Measurements from ENCODE around the gene GNAO1.
A peak's percentile ranks its signal among the peaks of the same experiment; 100 is the strongest.

The GNAO1 gene

DNA sequence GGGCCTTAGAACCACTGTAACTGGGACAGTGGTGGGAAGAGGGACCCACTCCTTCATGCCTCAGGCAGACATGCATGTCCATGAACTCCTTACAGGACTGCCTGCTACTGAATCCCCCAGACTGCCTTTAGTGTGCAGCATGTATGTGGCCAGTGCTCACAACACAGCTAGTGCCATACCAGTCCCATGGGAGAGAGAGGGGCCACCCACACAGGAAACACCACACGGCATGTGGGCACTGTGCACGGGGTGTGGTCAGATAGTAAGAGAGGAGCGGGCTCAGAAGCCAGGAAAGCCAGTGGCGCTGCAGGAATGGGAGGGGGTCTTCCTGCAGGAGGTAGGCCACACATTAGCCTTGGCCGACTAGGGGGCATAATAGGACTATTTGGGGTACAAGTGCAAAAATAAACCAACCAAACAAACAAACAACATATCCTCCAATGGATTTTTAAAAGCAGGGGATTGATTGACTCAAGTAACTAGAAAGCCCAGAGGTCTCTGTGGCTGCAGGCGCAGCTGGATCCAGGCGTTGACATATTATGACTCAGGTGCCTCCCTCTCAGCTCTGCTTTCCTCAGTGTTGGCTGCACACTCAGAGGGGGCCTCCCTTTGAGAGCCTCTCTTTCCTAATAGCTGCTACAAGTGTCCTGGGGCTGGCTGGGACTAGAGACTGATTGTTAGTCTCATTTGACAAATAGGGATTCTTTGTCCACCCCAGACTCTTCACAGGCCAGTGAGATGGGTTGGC, 129.7 kb downstream of the GNAO1 start:
- peak; percentile 14 for DNase-seq (ENCODE audit: low read depth)
- H3K4me3 ChIP-seq (ENCODE audit: control insufficient read depth, low read depth, low read length), result no peak overlapping the region
- TF ChIP-seq, protein P1, sequence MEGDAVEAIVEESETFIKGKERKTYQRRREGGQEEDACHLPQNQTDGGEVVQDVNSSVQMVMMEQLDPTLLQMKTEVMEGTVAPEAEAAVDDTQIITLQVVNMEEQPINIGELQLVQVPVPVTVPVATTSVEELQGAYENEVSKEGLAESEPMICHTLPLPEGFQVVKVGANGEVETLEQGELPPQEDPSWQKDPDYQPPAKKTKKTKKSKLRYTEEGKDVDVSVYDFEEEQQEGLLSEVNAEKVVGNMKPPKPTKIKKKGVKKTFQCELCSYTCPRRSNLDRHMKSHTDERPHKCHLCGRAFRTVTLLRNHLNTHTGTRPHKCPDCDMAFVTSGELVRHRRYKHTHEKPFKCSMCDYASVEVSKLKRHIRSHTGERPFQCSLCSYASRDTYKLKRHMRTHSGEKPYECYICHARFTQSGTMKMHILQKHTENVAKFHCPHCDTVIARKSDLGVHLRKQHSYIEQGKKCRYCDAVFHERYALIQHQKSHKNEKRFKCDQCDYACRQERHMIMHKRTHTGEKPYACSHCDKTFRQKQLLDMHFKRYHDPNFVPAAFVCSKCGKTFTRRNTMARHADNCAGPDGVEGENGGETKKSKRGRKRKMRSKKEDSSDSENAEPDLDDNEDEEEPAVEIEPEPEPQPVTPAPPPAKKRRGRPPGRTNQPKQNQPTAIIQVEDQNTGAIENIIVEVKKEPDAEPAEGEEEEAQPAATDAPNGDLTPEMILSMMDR (conservative IDR thresholded peaks at IDR 0.05; ENCODE audit: control insufficient read depth, insufficient read depth, low read depth, low read length), result no peak

DNA sequence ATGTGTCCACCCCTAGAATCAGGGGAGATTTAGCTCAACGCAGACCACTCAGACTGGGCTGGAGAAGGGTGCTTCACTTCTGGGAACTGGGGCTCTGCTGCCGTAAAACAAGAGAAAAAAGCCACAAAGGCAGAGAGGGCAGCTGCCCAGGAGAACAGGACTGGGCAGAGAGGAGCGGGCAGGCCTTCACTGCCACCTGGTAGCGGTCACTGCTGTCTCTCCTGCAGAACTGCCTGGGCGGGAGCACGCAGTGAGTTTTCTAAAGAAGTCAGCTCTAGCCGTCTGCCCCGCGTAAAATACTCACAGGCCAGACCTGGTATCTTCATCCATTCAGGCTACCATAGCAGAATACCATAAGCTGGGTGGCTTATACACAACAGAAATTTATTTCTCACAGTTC, 130.3 kb downstream of the GNAO1 start:
- TF ChIP-seq, protein P1 (conservative IDR thresholded peaks at IDR 0.05; ENCODE audit: control insufficient read depth, insufficient read depth, low read depth, low read length), result no peak
- no peak for DNase-seq (ENCODE audit: low read depth)
- no peak overlapping the region for H3K4me3 ChIP-seq (ENCODE audit: control insufficient read depth, low read depth, low read length)

DNA sequence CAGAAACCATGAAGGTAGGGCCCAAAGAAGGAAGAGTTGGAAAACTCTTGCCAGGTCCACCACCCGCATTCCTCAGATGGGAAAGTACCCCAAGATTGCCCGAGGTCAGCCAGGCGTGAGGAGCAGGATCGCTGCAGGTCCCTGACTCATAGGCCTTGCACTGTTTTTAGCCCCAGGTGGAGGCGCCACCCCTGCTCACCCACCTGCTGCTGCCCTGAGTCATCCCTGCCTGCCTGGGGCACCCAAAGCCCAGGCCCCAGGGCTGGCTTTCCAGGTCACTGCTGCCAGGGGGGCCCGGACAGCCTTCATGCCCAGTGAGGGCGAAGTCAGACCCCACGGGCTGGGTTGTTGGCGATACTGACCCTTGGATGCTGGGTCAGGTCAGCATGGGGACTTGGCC, 133.1 kb downstream of the GNAO1 start:
- H3K4me3 ChIP-seq (ENCODE audit: control insufficient read depth, low read depth, low read length), result no peak overlapping the region
- no peak for DNase-seq (ENCODE audit: low read depth)
- TF ChIP-seq, protein P1 (conservative IDR thresholded peaks at IDR 0.05; ENCODE audit: control insufficient read depth, insufficient read depth, low read depth, low read length), result no peak

DNA sequence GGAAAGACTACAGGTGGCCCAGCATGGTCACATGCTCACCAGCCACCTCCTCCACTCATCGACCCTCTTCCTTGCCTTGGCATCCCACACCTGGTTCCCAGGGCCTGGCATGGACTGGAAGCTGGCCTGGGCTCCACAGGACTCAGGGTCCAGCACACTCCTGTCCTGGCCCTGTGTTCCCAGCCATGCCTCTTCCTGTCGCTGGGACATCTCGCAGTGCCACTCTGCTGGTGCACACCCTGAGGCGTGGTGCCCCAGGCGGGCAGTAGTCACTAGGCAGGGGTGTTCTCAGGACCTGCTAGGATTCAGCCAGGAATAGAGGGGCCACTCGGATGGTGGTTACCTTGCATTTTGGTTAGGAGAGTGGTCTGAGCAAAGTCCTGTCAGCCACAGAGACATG, 134.7 kb downstream of the GNAO1 start:
- TF ChIP-seq, protein P1 (conservative IDR thresholded peaks at IDR 0.05; ENCODE audit: control insufficient read depth, insufficient read depth, low read depth, low read length), result no peak
- H3K4me3 ChIP-seq (ENCODE audit: control insufficient read depth, low read depth, low read length), result no peak overlapping the region
- DNase-seq (ENCODE audit: low read depth), result no peak

DNA sequence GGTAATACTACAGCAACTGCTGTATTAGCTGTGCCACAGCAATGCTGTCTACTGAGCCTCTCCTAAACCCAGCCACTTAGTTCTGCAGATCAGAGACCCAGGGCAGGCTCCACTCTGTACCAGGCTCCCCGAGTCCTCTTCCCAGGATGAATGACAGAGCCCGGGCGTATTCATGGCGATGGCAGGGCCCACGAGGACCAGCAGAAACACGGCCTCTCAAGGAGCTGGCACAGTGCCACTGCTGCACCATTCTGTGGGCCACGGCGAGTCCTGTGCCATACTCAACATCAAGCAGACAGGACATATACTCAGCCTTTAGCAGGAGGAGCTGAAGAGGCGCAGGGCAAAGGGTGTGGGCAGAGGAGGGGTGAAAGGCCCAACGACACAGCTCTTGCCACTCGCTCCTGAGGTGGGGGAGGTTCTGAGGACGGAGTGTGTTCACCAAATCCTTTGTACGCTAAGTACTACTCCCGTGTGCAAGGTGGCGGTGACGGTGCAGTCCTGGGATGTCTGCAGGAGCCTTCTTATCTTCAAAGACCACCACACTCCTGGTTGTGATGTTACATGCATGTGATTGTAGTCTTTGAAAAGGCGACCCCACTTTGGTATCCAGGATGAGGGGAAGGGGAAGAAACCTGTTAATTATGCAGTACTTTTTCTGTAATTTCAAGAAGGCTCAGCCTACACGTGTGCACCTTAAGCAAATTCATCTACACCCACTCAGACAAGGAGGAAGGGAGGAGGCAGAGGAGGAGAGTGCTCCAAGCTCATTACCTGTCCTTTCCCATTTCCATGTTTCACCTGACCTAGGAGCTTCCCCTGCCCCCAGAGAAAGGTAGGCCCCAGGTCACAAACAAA, 136.0 kb downstream of the GNAO1 start:
- DNase-seq (ENCODE audit: low read depth), result no peak
- TF ChIP-seq, protein P1 (conservative IDR thresholded peaks at IDR 0.05; ENCODE audit: control insufficient read depth, insufficient read depth, low read depth, low read length), result no peak
- H3K4me3 ChIP-seq (ENCODE audit: control insufficient read depth, low read depth, low read length), result no peak overlapping the region

DNA sequence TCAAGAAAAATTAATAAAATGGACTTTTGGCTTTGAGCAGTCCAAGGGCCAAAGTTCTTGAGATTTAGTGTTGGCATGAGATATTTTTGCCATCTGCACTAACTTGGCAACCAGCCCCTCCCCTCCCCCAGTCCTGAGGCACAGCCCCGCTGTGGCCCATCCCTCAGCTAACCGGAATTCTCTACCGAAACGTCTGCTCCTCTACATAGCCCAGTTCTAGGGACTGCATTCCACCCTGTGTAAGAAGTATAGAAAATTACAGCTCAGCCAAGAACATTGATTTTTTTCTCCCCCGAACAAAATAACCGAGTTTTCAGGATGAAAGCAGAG, 136.6 kb downstream of the GNAO1 start:
- no peak overlapping the region for H3K4me3 ChIP-seq (ENCODE audit: control insufficient read depth, low read depth, low read length)
- TF ChIP-seq, protein P1 (conservative IDR thresholded peaks at IDR 0.05; ENCODE audit: control insufficient read depth, insufficient read depth, low read depth, low read length), result no peak
- DNase-seq (ENCODE audit: low read depth), result no peak

Measured in fibroblast of mammary gland (primary cell).